Measurements from ENCODE around the gene MRFAP1. TPM values are rescaled to one million over a fixed set of nuclear protein-coding genes. Genes with fewer than 3 reads are reported as not detected.

The MRFAP1 gene
- total RNA-seq, 1 experiment from 2014 or later: 191 TPM

- no peak for DNase-seq (ENCODE audit: low spot score)
Observed at GRCh38 chr4:6689506-6689960, 49.0 kb downstream of the MRFAP1 start.

Other genes starting within 250 kb of the MRFAP1 start
- 6.7 and 10.6 TPM in 2 replicates for gene PPP2R2C, start 168.1 kb upstream of the MRFAP1 start, total RNA-seq (2014; rRNA removed; shearing (Covaris generic))
- gene MAN2B2, start 65.5 kb upstream of the MRFAP1 start, total RNA-seq (2014; rRNA removed; shearing (Covaris generic)): 11.0 and 12.1 TPM in 2 replicates
- gene S100P, start 53.2 kb downstream of the MRFAP1 start, total RNA-seq (2014; rRNA removed; shearing (Covaris generic)): not detected in 2 replicates
- 71.6 and 90.6 TPM in 2 replicates for gene MRFAP1L1, start 69.2 kb downstream of the MRFAP1 start, total RNA-seq (2014; rRNA removed; shearing (Covaris generic))
- 16.8 and 23.2 TPM in 2 replicates for gene BLOC1S4, start 75.5 kb downstream of the MRFAP1 start, total RNA-seq (2014; rRNA removed; shearing (Covaris generic))
- gene KIAA0232, start 142.0 kb downstream of the MRFAP1 start, total RNA-seq (2014; rRNA removed; shearing (Covaris generic)): 21.6 and 22.6 TPM in 2 replicates

All from A172 (cell line).